Measurements from ENCODE around the gene SSR1.

SSR1 gene

GRCh38 chr6:7247179-7247456, 65.9 kb downstream of the SSR1 start:
- Histone ChIP-seq H3K27ac (ENCODE audit: low read length) (no peak overlapping the region), H3K79me2 (ENCODE audit: low read length) (no peaks in the 10 kb centered on the region), H3K4me2 (ENCODE audit: low read depth, low read length) (no peak overlapping the region), H3K4me1 (ENCODE audit: low read length) (peaks cover 13% of the 10 kb centered on the region), H4K20me1 (ENCODE audit: insufficient read depth, low read length) (no peaks in the 10 kb centered on the region), H3K9me2 (replicated peaks; ENCODE audit: insufficient read depth, low read length) (no peaks in the 10 kb centered on the region), H3K9me3 (replicated peaks; ENCODE audit: insufficient read depth, low read length) (no peaks in the 10 kb centered on the region), H3K4me3 (ENCODE audit: low read length) (no peak overlapping the region), H3K9ac (ENCODE audit: low read length) (no peak overlapping the region), H3K36me3 (replicated peaks; ENCODE audit: insufficient read depth, low read length) (no peaks in the 10 kb centered on the region), H3F3A (ENCODE audit: insufficient read depth, low read length) (peaks cover 12% of the 10 kb centered on the region; the same call in 1 of the 2 replicates), H2AFZ (ENCODE audit: low read length) (no peak overlapping the region), H3K27me3 (replicated peaks; ENCODE audit: insufficient read depth, low read length) (no peaks in the 10 kb centered on the region)
- TF ChIP-seq CTCF (IDR thresholded peaks at IDR 0.05; ENCODE audit: low read length): no peak
- TF ChIP-seq EZH2phosphoT487 (IDR thresholded peaks at IDR 0.05; ENCODE audit: low read length): no peak
- no peak for TF ChIP-seq EZH2 (optimal IDR thresholded peaks at IDR 0.05; ENCODE audit: low read depth, low read length)
- DNase-seq: no peak

- no peak overlapping the region for H3K4me2 ChIP-seq (ENCODE audit: low read depth, low read length)
- no peak overlapping the region for H2AFZ ChIP-seq (ENCODE audit: low read length)
- no peak overlapping the region for H3K9ac ChIP-seq (ENCODE audit: low read length)
- H3K9me3 ChIP-seq (replicated peaks; ENCODE audit: insufficient read depth, low read length): no peaks in the 10 kb centered on the region
- H3K79me2 ChIP-seq (ENCODE audit: low read length): no peaks in the 10 kb centered on the region
- H4K20me1 ChIP-seq (ENCODE audit: insufficient read depth, low read length): no peaks in the 10 kb centered on the region
- no peak for DNase-seq
- H3K36me3 ChIP-seq (replicated peaks; ENCODE audit: insufficient read depth, low read length): no peaks in the 10 kb centered on the region
- peaks cover 18% of the 10 kb centered on the region; the same call in 1 of the 2 replicates for H3F3A ChIP-seq (ENCODE audit: insufficient read depth, low read length)
- no peaks in the 10 kb centered on the region for H3K9me2 ChIP-seq (replicated peaks; ENCODE audit: insufficient read depth, low read length)
- H3K27me3 ChIP-seq (replicated peaks; ENCODE audit: insufficient read depth, low read length): no peaks in the 10 kb centered on the region
- TF ChIP-seq EZH2 (optimal IDR thresholded peaks at IDR 0.05; ENCODE audit: low read depth, low read length) (no peak), EZH2phosphoT487 (IDR thresholded peaks at IDR 0.05; ENCODE audit: low read length) (no peak), CTCF (IDR thresholded peaks at IDR 0.05; ENCODE audit: low read length) (no peak)
- no peak overlapping the region for H3K27ac ChIP-seq (ENCODE audit: low read length)
- H3K4me3 ChIP-seq (ENCODE audit: low read length): no peak overlapping the region
- H3K4me1 ChIP-seq (ENCODE audit: low read length): peaks cover 18% of the 10 kb centered on the region
These were observed 66.4 kb downstream of the SSR1 start for GRCh38 chr6:7246401-7247178.

- peaks cover 24% of the 10 kb centered on the region for H3K4me1 ChIP-seq (ENCODE audit: low read length)
- H3K9ac ChIP-seq (ENCODE audit: low read length): no peak overlapping the region
- H3F3A ChIP-seq (ENCODE audit: insufficient read depth, low read length): peaks cover 20% of the 10 kb centered on the region; the same call in 1 of the 2 replicates
- H2AFZ ChIP-seq (ENCODE audit: low read length): no peak overlapping the region
- TF ChIP-seq CTCF (IDR thresholded peaks at IDR 0.05; ENCODE audit: low read length) (no peak), EZH2phosphoT487 (IDR thresholded peaks at IDR 0.05; ENCODE audit: low read length) (no peak), EZH2 (optimal IDR thresholded peaks at IDR 0.05; ENCODE audit: low read depth, low read length) (no peak)
- no peaks in the 10 kb centered on the region for H3K27me3 ChIP-seq (replicated peaks; ENCODE audit: insufficient read depth, low read length)
- H3K9me2 ChIP-seq (replicated peaks; ENCODE audit: insufficient read depth, low read length): no peaks in the 10 kb centered on the region
- no peak overlapping the region for H3K4me2 ChIP-seq (ENCODE audit: low read depth, low read length)
- H3K4me3 ChIP-seq (ENCODE audit: low read length): no peak overlapping the region
- DNase-seq: no peak
- H3K27ac ChIP-seq (ENCODE audit: low read length): no peak overlapping the region
- H3K36me3 ChIP-seq (replicated peaks; ENCODE audit: insufficient read depth, low read length): no peaks in the 10 kb centered on the region
- H4K20me1 ChIP-seq (ENCODE audit: insufficient read depth, low read length): no peaks in the 10 kb centered on the region
- H3K9me3 ChIP-seq (replicated peaks; ENCODE audit: insufficient read depth, low read length): no peaks in the 10 kb centered on the region
- H3K79me2 ChIP-seq (ENCODE audit: low read length): no peaks in the 10 kb centered on the region
These were observed 67.2 kb downstream of the SSR1 start for GRCh38 chr6:7245668-7246393.

Measured in MM.1S (cell line).